Smooth muscle cell (in vitro differentiated cells): ENCODE measurements around the gene NPIPB8. TPM values are rescaled to one million over a fixed set of nuclear protein-coding genes. Genes with fewer than 3 reads are reported as not detected.
"Not testable (repeated sequence)": the region's sequence is repeated elsewhere in the genome, so short reads cannot be mapped to it uniquely, and the experiment has no call there.

Source experiments
- DNase-seq: peaks from one replicate; lab custom pipeline; 2025; ENCODE audit not compliant: unreplicated experiment; lab: John Stamatoyannopoulos, UW
- H2AFZ ChIP-seq: fragments of 200-600 bp; sonication (generic); 2 replicates; pipeline ENCODE4 v1.6.0; 2016; ENCODE audit warnings: antibody characterized with exemption, low read depth, mild to moderate bottlenecking
- H3F3A ChIP-seq: fragments of 200-600 bp; sonication (generic); 2 replicates; pipeline ENCODE4 v1.6.0; 2017; ENCODE audit warnings: antibody characterized with exemption, low read depth
- H3K27ac ChIP-seq: fragments of 200-600 bp; sonication (generic); 2 replicates; pipeline ENCODE4 v1.5.1; 2016; ENCODE audit warnings: low read depth, mild to moderate bottlenecking
- H3K27me3 ChIP-seq: fragments of 200-600 bp; sonication (generic); 2 replicates; pipeline ENCODE4 v1.6.1; 2016; ENCODE audit warnings: low read depth, mild to moderate bottlenecking
- H3K36me3 ChIP-seq: fragments of 200-600 bp; sonication (generic); 2 replicates; pipeline ENCODE4 v1.5.1; 2016; ENCODE audit warnings: low read depth
- H3K4me1 ChIP-seq: fragments of 200-600 bp; sonication (generic); 2 replicates; pipeline ENCODE4 v1.5.1; 2016; ENCODE audit warnings: low read depth
- H3K4me2 ChIP-seq: fragments of 200-600 bp; sonication (generic); 2 replicates; pipeline ENCODE4 v1.6.0; 2016; ENCODE audit warnings: mild to moderate bottlenecking
- H3K4me3 ChIP-seq: fragments of 200-600 bp; sonication (generic); 2 replicates; pipeline ENCODE4 v1.5.1; 2016; ENCODE audit warnings: mild to moderate bottlenecking
- H3K79me2 ChIP-seq: fragments of 200-600 bp; sonication (generic); 2 replicates; pipeline ENCODE4 v1.6.0; 2016; ENCODE audit warnings: low read depth, mild to moderate bottlenecking
- H3K9ac ChIP-seq: fragments of 200-600 bp; sonication (generic); 2 replicates; pipeline ENCODE4 v1.6.0; 2016; ENCODE audit warnings: low read depth
- H3K9me3 ChIP-seq: fragments of 200-600 bp; sonication (generic); replicated peaks from 2 replicates; pipeline ENCODE4 v1.5.1; 2016; ENCODE audit warnings: low read depth
- H4K20me1 ChIP-seq: fragments of 200-600 bp; sonication (generic); 2 replicates; pipeline ENCODE4 v1.6.0; 2016; ENCODE audit warnings: low read depth
- CTCF ChIP-seq: fragments of 200-600 bp; sonication (generic); IDR thresholded peaks from 2 replicates; pipeline ENCODE4 v1.5.1; 2017; ENCODE audit warnings: borderline replicate concordance, mild to moderate bottlenecking, antibody characterized with exemption; ENCODE audit not compliant: insufficient read depth, poor library complexity, severe bottlenecking
- whole genome bisulfite sequencing: methylation state at CpG from one replicate; pipeline ENCODE4 v1.1.7; 2016; ENCODE audit warnings: low lambda C conversion rate; 5-methylcytosine and 5-hydroxymethylcytosine counted together
- polyA plus RNA-seq: library from polyadenylated mRNA; unstranded; fragments of >200 nt; fragmentation: Nextera tagmentation; extraction: Ambion mirVana; gene quantifications from 2 replicates; pipeline ENCODE4 v1.2.1, GENCODE V29; 2016
- total RNA-seq: library from RNA; depleted of rRNA; stranded (reverse); fragments of >200 nt; gene quantifications from 2 replicates; pipeline ENCODE4 v1.2.3, GENCODE V29; 2014

Gene NPIPB8
- total and polyA plus RNA-seq, 2 experiments from 2014 or later, result 0.58 TPM; not detected in 1

GRCh38 chr16:28591355-28591754, 46.5 kb upstream of the NPIPB8 start:
- no peaks in the 10 kb centered on the region for H3F3A ChIP-seq
- H3K4me3 ChIP-seq, result no peak overlapping the region
- no peak overlapping the region for H3K27ac ChIP-seq
- H4K20me1 ChIP-seq, result no peaks in the 10 kb centered on the region
- H3K9ac ChIP-seq, result no peak overlapping the region
- H3K27me3 ChIP-seq, result no peaks in the 10 kb centered on the region
- no peak overlapping the region for H2AFZ ChIP-seq
- H3K4me1 ChIP-seq, result no peaks in the 10 kb centered on the region
- no peak for DNase-seq
- H3K9me3 ChIP-seq, result no peaks in the 10 kb centered on the region
- no peak overlapping the region for H3K4me2 ChIP-seq
- no peaks in the 10 kb centered on the region for H3K79me2 ChIP-seq
- H3K36me3 ChIP-seq, result no peaks in the 10 kb centered on the region
- no peak for TF ChIP-seq CTCF
- WGBS, result 93% methylated on average over 6 of the region's 6 CpGs

- no peaks in the 10 kb centered on the region for H3K9me3 ChIP-seq
- no peak for TF ChIP-seq CTCF
- H3K9ac ChIP-seq, result no peak overlapping the region
- no peaks in the 10 kb centered on the region for H4K20me1 ChIP-seq
- DNase-seq, result no peak
- WGBS, result 98% methylated on average over 5 of the region's 5 CpGs
- no peak overlapping the region for H3K4me2 ChIP-seq
- no peak overlapping the region for H3K4me3 ChIP-seq
- H3F3A ChIP-seq, result no peaks in the 10 kb centered on the region
- no peaks in the 10 kb centered on the region for H3K4me1 ChIP-seq
- no peak overlapping the region for H3K27ac ChIP-seq
- H3K79me2 ChIP-seq, result no peaks in the 10 kb centered on the region
- H3K36me3 ChIP-seq, result no peaks in the 10 kb centered on the region
- no peaks in the 10 kb centered on the region for H3K27me3 ChIP-seq
- H2AFZ ChIP-seq, result no peak overlapping the region
Observed at GRCh38 chr16:28592511-28592910, 45.4 kb upstream of the NPIPB8 start.

- DNase-seq, result no peak
- Histone ChIP-seq H2AFZ (no peak overlapping the region), H3K27ac (no peak overlapping the region), H3K36me3 (no peaks in the 10 kb centered on the region), H4K20me1 (no peaks in the 10 kb centered on the region), H3K79me2 (no peaks in the 10 kb centered on the region), H3K4me2 (no peak overlapping the region), H3F3A (no peaks in the 10 kb centered on the region), H3K4me1 (no peaks in the 10 kb centered on the region), H3K4me3 (no peak overlapping the region), H3K9ac (no peak overlapping the region), H3K27me3 (no peaks in the 10 kb centered on the region), H3K9me3 (no peaks in the 10 kb centered on the region)
- TF ChIP-seq CTCF, result no peak
- WGBS, result 94% methylated on average over 13 of the region's 13 CpGs
Observed at GRCh38 chr16:28592979-28593553, 44.8 kb upstream of the NPIPB8 start.

- not testable (repeated sequence) for H3F3A ChIP-seq, H3K4me3 ChIP-seq, H3K79me2 ChIP-seq, H4K20me1 ChIP-seq, H3K4me1 ChIP-seq, H3K27me3 ChIP-seq, H3K4me2 ChIP-seq, H3K9ac ChIP-seq, H3K36me3 ChIP-seq, DNase-seq, H2AFZ ChIP-seq, H3K27ac ChIP-seq, H3K9me3 ChIP-seq
- WGBS, result 99% methylated on average over 6 of the region's 6 CpGs
Observed at GRCh38 chr16:28595451-28595850, 42.4 kb upstream of the NPIPB8 start.
